OCI-LY1 (cell line): ENCODE data around the gene SDC1.

Source experiments
- H2AFZ ChIP-seq: fragments of 200-600 bp; sonication (generic), shearing (Covaris generic); 2 replicates; pipeline ENCODE4 v1.6.0; 2014; ENCODE audit warnings: antibody characterized with exemption, mild to moderate bottlenecking, low read length
- H3F3A ChIP-seq: fragments of 200-600 bp; sonication (generic), shearing (Covaris generic); 2 replicates; pipeline ENCODE4 v1.6.0; 2014; ENCODE audit warnings: mild to moderate bottlenecking, antibody characterized with exemption, low read length, moderate library complexity; ENCODE audit not compliant: insufficient read depth
- H3K27ac ChIP-seq: fragments of 200-600 bp; sonication (generic); 2 replicates; pipeline ENCODE4 v1.5.1; 2014; ENCODE audit warnings: low read length, mixed run types, mild to moderate bottlenecking, low read depth; ENCODE audit not compliant: poor library complexity, severe bottlenecking
- H3K27me3 ChIP-seq: fragments of 200-600 bp; sonication (generic); 2 replicates; pipeline ENCODE4 v1.6.0; 2014; ENCODE audit warnings: antibody characterized with exemption, mild to moderate bottlenecking, low read length, moderate library complexity; ENCODE audit not compliant: insufficient read depth
- H3K36me3 ChIP-seq: fragments of 200-600 bp; sonication (generic); 2 replicates; pipeline ENCODE4 v1.6.1; 2014; ENCODE audit warnings: mild to moderate bottlenecking, antibody characterized with exemption, low read length, moderate library complexity, mixed read lengths; ENCODE audit not compliant: insufficient read depth
- H3K4me1 ChIP-seq: fragments of 200-600 bp; sonication (generic); 2 replicates; pipeline ENCODE4 v1.5.1; 2014; ENCODE audit warnings: mild to moderate bottlenecking, low read length, moderate library complexity; ENCODE audit not compliant: insufficient read depth, severe bottlenecking
- H3K4me2 ChIP-seq: fragments of 200-600 bp; sonication (generic), shearing (Covaris generic); 2 replicates; pipeline ENCODE4 v1.6.1; 2014; ENCODE audit warnings: low read length
- H3K4me3 ChIP-seq: fragments of 200-600 bp; sonication (generic); 2 replicates; pipeline ENCODE4 v1.5.1; 2014; ENCODE audit warnings: low read length, low read depth, mild to moderate bottlenecking, mixed read lengths; ENCODE audit not compliant: poor library complexity, severe bottlenecking
- H3K79me2 ChIP-seq: fragments of 200-600 bp; shearing (Covaris generic); 2 replicates; pipeline ENCODE4 v1.6.1; 2016; ENCODE audit warnings: mixed run types, low read length, mixed read lengths; ENCODE audit not compliant: insufficient read depth
- H3K9ac ChIP-seq: fragments of 200-600 bp; sonication (generic), shearing (Covaris generic); 2 replicates; pipeline ENCODE4 v1.6.1; 2014; ENCODE audit warnings: mild to moderate bottlenecking, low read length, mixed read lengths
- H3K9me2 ChIP-seq: fragments of 200-600 bp; sonication (generic), shearing (Covaris generic); 2 replicates; pipeline ENCODE4 v1.6.1; 2014; ENCODE audit warnings: low read depth, mild to moderate bottlenecking, low read length, mixed read lengths
- H3K9me3 ChIP-seq: fragments of 200-600 bp; shearing (Covaris generic); 2 replicates; pipeline ENCODE4 v1.6.1; 2014; ENCODE audit warnings: low read length, mixed read lengths
- H4K20me1 ChIP-seq: fragments of 200-600 bp; sonication (generic), shearing (Covaris generic); 2 replicates; pipeline ENCODE4 v1.6.0; 2016; ENCODE audit warnings: mild to moderate bottlenecking, low read length; ENCODE audit not compliant: insufficient read depth
- EZH2 ChIP-seq: fragments of 200-600 bp; sonication (generic), shearing (Covaris generic); IDR thresholded peaks from 2 replicates; pipeline ENCODE4 v1.8.0; 2017; ENCODE audit warnings: borderline replicate concordance, mixed run types, mild to moderate bottlenecking, antibody characterized with exemption, low read length, moderate library complexity, mixed read lengths
- TF ChIP-seq, protein P1 (sequence below): fragments of 200-600 bp; sonication (generic), shearing (Covaris generic); IDR thresholded peaks from 2 replicates; pipeline ENCODE4 v1.5.1; 2017; ENCODE audit warnings: mild to moderate bottlenecking, antibody characterized with exemption, low read length, moderate library complexity, mixed read lengths

Gene SDC1

DNA sequence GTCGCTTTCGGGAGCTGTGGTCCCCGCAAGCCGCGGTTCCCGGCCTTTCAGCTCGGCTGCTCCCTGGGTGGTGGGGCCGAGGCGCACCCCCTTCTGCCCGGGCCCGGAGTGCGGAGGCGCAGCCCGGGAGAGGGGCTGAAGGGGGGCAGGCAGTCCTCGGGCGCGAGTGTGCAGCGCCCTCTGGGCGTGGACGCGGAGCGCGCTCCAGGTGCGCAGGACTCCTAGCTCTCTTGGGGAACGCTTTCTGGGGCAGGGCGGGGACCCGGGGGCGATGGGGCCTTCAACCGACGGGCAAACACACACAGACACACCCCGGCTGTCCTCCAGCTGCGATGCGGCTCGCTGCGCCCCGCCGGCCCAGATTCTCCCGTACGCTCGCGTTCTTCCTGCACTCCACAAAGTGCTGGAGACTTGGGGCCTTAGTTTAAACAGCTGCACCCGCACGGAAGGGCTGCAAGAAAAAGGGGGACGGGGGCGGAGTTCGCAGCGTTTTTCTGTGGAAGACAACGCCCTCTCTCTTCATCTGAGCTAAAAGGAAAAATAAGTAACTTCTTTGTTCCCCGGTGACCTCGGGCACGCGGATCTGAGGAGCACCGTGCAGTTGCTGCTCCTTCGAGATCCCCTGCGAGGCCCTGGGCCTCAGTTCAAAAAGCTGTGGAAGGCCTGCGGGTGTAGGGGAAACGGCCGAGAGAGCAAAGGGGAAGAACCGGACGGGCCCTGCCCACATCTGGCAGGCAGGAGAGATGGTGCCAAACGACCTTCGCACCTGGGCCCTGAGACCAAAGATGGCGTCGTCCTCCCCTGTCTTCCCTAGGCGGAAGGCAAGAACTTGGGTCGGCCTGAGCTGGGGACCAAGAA is 593 bp upstream of the SDC1 start:
- no peak overlapping the region for H2AFZ ChIP-seq

DNA sequence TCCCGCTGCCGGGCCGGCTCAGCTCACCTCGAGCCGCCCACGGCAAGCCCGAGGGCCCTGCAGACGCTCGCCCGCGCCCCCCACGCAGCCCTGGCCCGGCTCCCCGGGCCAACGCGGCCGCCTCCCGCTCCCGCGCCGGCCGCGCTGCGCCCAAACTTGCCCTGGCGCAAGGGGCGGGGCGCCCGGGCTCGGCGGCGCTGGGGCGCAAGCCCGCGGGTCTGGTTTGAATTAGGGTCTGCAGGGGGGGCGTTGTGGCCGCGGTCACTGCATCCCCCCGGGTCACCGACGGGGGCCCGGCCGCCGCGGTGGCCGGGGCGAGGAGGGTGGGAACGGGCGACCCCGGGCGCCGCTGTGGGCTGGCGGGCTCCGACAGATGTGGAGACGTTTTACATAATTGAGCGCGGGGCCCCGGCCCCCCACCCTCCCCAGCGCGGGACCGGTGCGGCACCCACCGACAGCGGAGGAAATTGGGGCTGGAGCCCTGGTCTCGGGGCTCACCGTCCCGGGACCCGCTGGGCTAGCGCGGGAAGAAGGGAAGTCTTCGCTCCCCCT is 690 bp downstream of the SDC1 start:
- peaks cover 15% of the 10 kb centered on the region; the same call in 1 of the 2 replicates for H3K27me3 ChIP-seq

More for the DNA sequence above, 593 bp upstream of the SDC1 start:
- Histone ChIP-seq H3K9me2 (no peaks in the 10 kb centered on the region), H3K9me3 (no peaks in the 10 kb centered on the region), H4K20me1 (no peaks in the 10 kb centered on the region), H3K4me1 (no peaks in the 10 kb centered on the region), H3K36me3 (no peaks in the 10 kb centered on the region), H3K27me3 (peaks cover 15% of the 10 kb centered on the region; the same call in 1 of the 2 replicates), H3K4me3 (no peak overlapping the region), H3K27ac (no peak overlapping the region), H3K9ac (no peak overlapping the region), H3K4me2 (peak overlapping the region; percentile 55; the same call in 1 of the 2 replicates), H3K79me2 (no peaks in the 10 kb centered on the region), H3F3A (no peaks in the 10 kb centered on the region)
- TF ChIP-seq EZH2 = no peak
- TF ChIP-seq, protein P1, sequence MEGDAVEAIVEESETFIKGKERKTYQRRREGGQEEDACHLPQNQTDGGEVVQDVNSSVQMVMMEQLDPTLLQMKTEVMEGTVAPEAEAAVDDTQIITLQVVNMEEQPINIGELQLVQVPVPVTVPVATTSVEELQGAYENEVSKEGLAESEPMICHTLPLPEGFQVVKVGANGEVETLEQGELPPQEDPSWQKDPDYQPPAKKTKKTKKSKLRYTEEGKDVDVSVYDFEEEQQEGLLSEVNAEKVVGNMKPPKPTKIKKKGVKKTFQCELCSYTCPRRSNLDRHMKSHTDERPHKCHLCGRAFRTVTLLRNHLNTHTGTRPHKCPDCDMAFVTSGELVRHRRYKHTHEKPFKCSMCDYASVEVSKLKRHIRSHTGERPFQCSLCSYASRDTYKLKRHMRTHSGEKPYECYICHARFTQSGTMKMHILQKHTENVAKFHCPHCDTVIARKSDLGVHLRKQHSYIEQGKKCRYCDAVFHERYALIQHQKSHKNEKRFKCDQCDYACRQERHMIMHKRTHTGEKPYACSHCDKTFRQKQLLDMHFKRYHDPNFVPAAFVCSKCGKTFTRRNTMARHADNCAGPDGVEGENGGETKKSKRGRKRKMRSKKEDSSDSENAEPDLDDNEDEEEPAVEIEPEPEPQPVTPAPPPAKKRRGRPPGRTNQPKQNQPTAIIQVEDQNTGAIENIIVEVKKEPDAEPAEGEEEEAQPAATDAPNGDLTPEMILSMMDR = peak; percentile 44

DNA sequence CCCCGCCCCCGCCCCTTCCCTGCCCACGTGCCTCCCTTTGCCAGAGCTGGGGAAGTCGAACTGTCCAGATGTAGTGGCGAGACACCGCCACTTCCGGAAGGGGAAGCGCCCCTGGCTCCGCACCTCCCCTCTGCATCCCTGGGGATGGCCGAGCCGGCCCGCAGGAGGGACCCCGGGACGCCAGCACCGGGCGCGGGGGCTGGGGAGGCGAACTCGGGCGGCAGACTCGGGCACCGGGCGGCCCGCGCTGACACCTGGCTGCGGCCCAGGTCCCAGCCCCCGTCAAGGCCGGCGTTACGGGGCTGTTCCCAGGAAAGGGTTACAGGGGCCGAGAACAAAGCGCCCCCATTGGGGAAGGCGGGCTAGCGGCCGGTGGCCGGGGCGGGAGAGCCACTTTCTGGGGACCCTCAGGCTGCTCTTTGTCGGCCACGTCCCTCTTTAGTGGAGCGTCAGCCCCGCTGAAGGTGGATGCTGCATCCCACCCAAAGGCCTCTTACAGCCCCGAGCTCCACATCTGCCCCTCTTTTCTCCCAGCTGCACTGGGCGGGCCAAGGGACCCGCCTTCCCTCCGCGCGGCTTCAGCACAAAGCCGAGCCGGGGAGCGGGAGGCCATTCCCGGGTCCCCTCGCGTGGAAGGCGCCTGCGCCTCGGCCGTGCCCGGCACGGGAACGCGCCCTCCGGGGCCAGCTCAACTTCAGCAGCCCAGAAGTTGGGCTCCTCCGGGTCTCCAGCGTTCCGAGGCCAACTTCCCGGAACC is 1.3 kb downstream of the SDC1 start:
- H3K9ac ChIP-seq = no peak overlapping the region
- H3F3A ChIP-seq = no peaks in the 10 kb centered on the region
- no peaks in the 10 kb centered on the region for H4K20me1 ChIP-seq
- no peak overlapping the region for H2AFZ ChIP-seq
- H3K36me3 ChIP-seq = no peaks in the 10 kb centered on the region
- H3K27me3 ChIP-seq = peaks cover 15% of the 10 kb centered on the region; the same call in 1 of the 2 replicates
- no peaks in the 10 kb centered on the region for H3K4me1 ChIP-seq
- no peaks in the 10 kb centered on the region for H3K9me2 ChIP-seq
- H3K4me2 ChIP-seq = peak overlapping the region; percentile 55; the same call in 1 of the 2 replicates
- H3K4me3 ChIP-seq = peak overlapping the region; percentile 45
- no peaks in the 10 kb centered on the region for H3K9me3 ChIP-seq
- H3K27ac ChIP-seq = no peak overlapping the region
- H3K79me2 ChIP-seq = no peaks in the 10 kb centered on the region
- TF ChIP-seq, protein P1 = no peak
- TF ChIP-seq EZH2 = no peak

More for the DNA sequence above, 690 bp downstream of the SDC1 start:
- peak overlapping the region; percentile 45 for H3K4me3 ChIP-seq
- H3K9me2 ChIP-seq = no peaks in the 10 kb centered on the region
- no peaks in the 10 kb centered on the region for H3K9me3 ChIP-seq
- no peak overlapping the region for H2AFZ ChIP-seq
- TF ChIP-seq, protein P1 = no peak
- no peak for TF ChIP-seq EZH2
- H3K9ac ChIP-seq = no peak overlapping the region
- H3K4me1 ChIP-seq = no peaks in the 10 kb centered on the region
- no peaks in the 10 kb centered on the region for H3K36me3 ChIP-seq
- H3K27ac ChIP-seq = no peak overlapping the region
- no peaks in the 10 kb centered on the region for H4K20me1 ChIP-seq
- H3F3A ChIP-seq = no peaks in the 10 kb centered on the region
- H3K79me2 ChIP-seq = no peaks in the 10 kb centered on the region
- H3K4me2 ChIP-seq = peak overlapping the region; percentile 55
